Dermis microvascular lymphatic vessel endothelial cell (primary cell): Measurements from ENCODE around the gene SOX30. TPM values are rescaled to one million over a fixed set of nuclear protein-coding genes. Genes with fewer than 3 reads are reported as not detected.

Source experiments
- DNase-seq, 2 donors: peaks; one replicate each; pipeline versions ENCODE4 v3.0.0 to v3.0.0-alpha.2; 2010; ENCODE audit warnings: low read depth in 2 of 2
- total RNA-seq: library from RNA; depleted of rRNA; stranded (reverse); fragments of >200 nt; gene quantifications from 2 replicates; pipeline ENCODE4 v1.2.1, GENCODE V29; 2014

Gene SOX30
- total RNA-seq, 1 donor from 2014 or later: not detected

- DNase-seq: peak in 1 of 2 donors; percentile 54
Measured at GRCh38 chr5:157607371-157608161, 44.7 kb downstream of the SOX30 start.

GRCh38 chr5:157606046-157606445, 46.2 kb downstream of the SOX30 start:
- no peak for DNase-seq

- DNase-seq: peak in 1 of 2 donors; percentile 69
Measured at GRCh38 chr5:157603333-157604190, 48.7 kb downstream of the SOX30 start.

- peak in 1 of 2 donors; percentile 18 for DNase-seq
Measured at GRCh38 chr5:157602505-157602904, 49.7 kb downstream of the SOX30 start.

GRCh38 chr5:157600252-157600651, 52.0 kb downstream of the SOX30 start:
- DNase-seq: no peak

GRCh38 chr5:157599565-157599964, 52.7 kb downstream of the SOX30 start:
- DNase-seq: no peak

- DNase-seq: no peak
Measured at GRCh38 chr5:157598350-157598936, 53.8 kb downstream of the SOX30 start.

GRCh38 chr5:157597277-157597676, 55.0 kb downstream of the SOX30 start:
- DNase-seq: no peak

- DNase-seq: no peak
Measured at GRCh38 chr5:157596487-157596886, 55.8 kb downstream of the SOX30 start.

GRCh38 chr5:157594675-157595459, 57.4 kb downstream of the SOX30 start:
- no peak for DNase-seq

- DNase-seq: no peak
Measured at GRCh38 chr5:157594257-157594656, 58.0 kb downstream of the SOX30 start.

GRCh38 chr5:157593052-157593757, 59.0 kb downstream of the SOX30 start:
- DNase-seq: no peak

GRCh38 chr5:157592594-157592993, 59.6 kb downstream of the SOX30 start:
- peak; percentile 80 to 88 for DNase-seq

- no peak for DNase-seq
Measured at GRCh38 chr5:157590478-157590877, 61.8 kb downstream of the SOX30 start.

GRCh38 chr5:157584628-157585027, 67.6 kb downstream of the SOX30 start:
- DNase-seq: no peak

- DNase-seq: peak; percentile 68 to 88
Measured at GRCh38 chr5:157582731-157583620, 69.3 kb downstream of the SOX30 start.

GRCh38 chr5:157581901-157582300, 70.3 kb downstream of the SOX30 start:
- no peak for DNase-seq

- no peak for DNase-seq
Measured at GRCh38 chr5:157578079-157578780, 74.0 kb downstream of the SOX30 start.

GRCh38 chr5:157576678-157577077, 75.6 kb downstream of the SOX30 start:
- DNase-seq: no peak
